Osteocyte (in vitro differentiated cells): ENCODE data around the gene ANLN. TPM values are rescaled to one million over a fixed set of nuclear protein-coding genes. Genes with fewer than 3 reads are reported as not detected.
"Not testable (repeated sequence)": the region's sequence is repeated elsewhere in the genome, so short reads cannot be mapped to it uniquely, and the experiment has no call there.

Experiments used
- DNase-seq: peaks from one replicate; pipeline ENCODE4 v3.0.0; 2021; ENCODE audit warnings: mixed read lengths; ENCODE audit not compliant: unreplicated experiment; ENCODE audit errors: extremely low spot score
- H3K27ac Mint-ChIP-seq: one replicate; pipeline ENCODE4 v1.8.0; 2021; ENCODE audit warnings: mild to moderate bottlenecking, mixed read lengths; ENCODE audit not compliant: unreplicated experiment
- H3K27me3 Mint-ChIP-seq: one replicate; pipeline ENCODE4 v1.8.0; 2021; ENCODE audit warnings: mixed read lengths; ENCODE audit not compliant: unreplicated experiment
- H3K36me3 Mint-ChIP-seq: one replicate; pipeline ENCODE4 v1.8.0; 2021; ENCODE audit warnings: mixed read lengths; ENCODE audit not compliant: unreplicated experiment
- H3K4me1 Mint-ChIP-seq: one replicate; pipeline ENCODE4 v1.8.0; 2021; ENCODE audit warnings: mixed read lengths; ENCODE audit not compliant: unreplicated experiment
- H3K4me3 Mint-ChIP-seq: one replicate; pipeline ENCODE4 v1.8.0; 2021; ENCODE audit warnings: mild to moderate bottlenecking, moderate library complexity, mixed read lengths; ENCODE audit not compliant: unreplicated experiment
- H3K9me3 Mint-ChIP-seq: one replicate; pipeline ENCODE4 v1.8.0; 2021; ENCODE audit warnings: mixed read lengths; ENCODE audit not compliant: unreplicated experiment
- CTCF ChIP-seq: fragments of 200-600 bp; sonication (generic); IDR thresholded peaks from 2 replicates; pipeline ENCODE4 v1.5.0; 2021; ENCODE audit warnings: antibody characterized with exemption, mild to moderate bottlenecking, moderate library complexity
- total RNA-seq: library from RNA; stranded (reverse); gene quantifications from 2 replicates; pipeline ENCODE4 v1.2.1, GENCODE V29; 2021

Gene ANLN
- total RNA-seq, 1 donor from 2014 or later = 37.6 TPM

GRCh38 chr7:36367561-36368077, 22.0 kb upstream of the ANLN start:
- Mint-ChIP-seq H3K27me3 (no peaks in the 10 kb centered on the region), H3K4me3 (peak overlapping the region; percentile 88), H3K27ac (peak overlapping the region; percentile 44), H3K4me1 (peaks cover 23% of the 10 kb centered on the region), H3K9me3 (no peaks in the 10 kb centered on the region), H3K36me3 (peaks cover 2% of the 10 kb centered on the region)
- no peak for DNase-seq
- no peak for TF ChIP-seq CTCF

- Mint-ChIP-seq H3K27me3 (no peaks in the 10 kb centered on the region), H3K36me3 (peaks cover 2% of the 10 kb centered on the region), H3K27ac (no peak overlapping the region), H3K9me3 (no peaks in the 10 kb centered on the region), H3K4me3 (no peak overlapping the region), H3K4me1 (peaks cover 24% of the 10 kb centered on the region)
- no peak for TF ChIP-seq CTCF
- no peak for DNase-seq
These were observed 21.2 kb upstream of the ANLN start for GRCh38 chr7:36368496-36368895.

DNA sequence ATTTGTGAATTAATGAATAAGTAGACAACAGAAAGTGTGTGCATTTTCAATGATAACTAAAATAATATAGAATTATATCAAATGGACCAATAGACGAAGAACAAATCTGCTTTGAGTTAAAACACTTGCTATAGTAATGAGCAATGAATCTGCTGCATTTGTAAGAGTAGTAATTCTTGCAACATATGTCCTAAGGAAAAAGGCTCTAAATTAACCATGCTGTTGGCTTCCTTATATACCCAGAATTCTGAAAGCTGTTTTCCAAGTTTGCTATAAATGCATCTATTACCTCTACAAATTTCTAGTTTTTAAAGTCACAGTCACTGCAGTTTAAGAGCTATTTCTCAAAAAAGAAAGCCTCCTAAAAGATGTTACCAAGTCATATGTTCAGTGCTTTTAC, 20.5 kb upstream of the ANLN start:
- TF ChIP-seq CTCF = no peak
- Mint-ChIP-seq H3K9me3 (no peaks in the 10 kb centered on the region), H3K4me1 (peaks cover 24% of the 10 kb centered on the region), H3K27ac (no peak overlapping the region), H3K4me3 (no peak overlapping the region), H3K27me3 (no peaks in the 10 kb centered on the region), H3K36me3 (peaks cover 2% of the 10 kb centered on the region)
- DNase-seq = no peak

DNA sequence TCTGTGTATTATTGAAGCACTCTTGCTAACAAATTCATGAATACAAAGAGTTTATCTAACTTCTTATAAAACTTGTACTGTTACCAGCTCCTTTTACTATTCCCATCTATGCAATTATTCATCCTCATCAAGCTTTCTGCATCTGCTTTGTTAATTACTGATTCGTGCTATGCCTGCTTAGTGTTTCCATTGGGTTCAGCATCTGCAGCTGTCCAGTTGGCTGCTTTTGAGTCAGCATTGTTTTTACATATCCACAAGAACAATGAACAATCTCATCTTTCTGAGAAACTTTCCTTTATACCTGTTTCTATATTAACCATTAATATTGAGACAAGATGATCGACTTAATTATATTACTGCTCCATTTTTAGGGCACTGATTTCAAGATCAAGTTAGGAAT, 19.6 kb upstream of the ANLN start:
- Mint-ChIP-seq H3K27me3 (no peaks in the 10 kb centered on the region), H3K4me1 (peaks cover 20% of the 10 kb centered on the region), H3K9me3 (no peaks in the 10 kb centered on the region), H3K36me3 (no peaks in the 10 kb centered on the region), H3K4me3 (no peak overlapping the region), H3K27ac (no peak overlapping the region)
- DNase-seq = no peak
- no peak for TF ChIP-seq CTCF

DNA sequence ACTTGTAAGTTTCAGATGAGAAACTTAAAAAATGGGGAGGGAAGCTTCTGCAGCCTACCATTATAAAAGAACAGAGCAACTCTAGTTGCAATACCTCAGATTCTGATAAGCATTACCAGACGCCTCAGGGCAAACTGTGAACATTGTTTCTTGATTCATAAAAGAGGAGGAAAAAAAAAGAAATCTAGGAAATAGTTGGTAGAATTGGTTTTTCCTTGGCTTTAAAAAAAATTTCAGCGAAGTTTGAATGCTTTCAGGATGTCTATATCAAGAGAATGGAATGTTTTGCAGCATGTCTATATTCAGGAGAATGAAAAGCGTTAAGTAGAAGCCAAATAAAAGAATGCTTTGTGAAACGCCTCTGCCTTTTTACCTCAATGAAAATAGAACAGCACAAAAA, 17.5 kb upstream of the ANLN start:
- Mint-ChIP-seq H3K9me3 (no peaks in the 10 kb centered on the region), H3K4me3 (no peak overlapping the region), H3K27me3 (peaks cover 5% of the 10 kb centered on the region), H3K4me1 (peaks cover 11% of the 10 kb centered on the region), H3K36me3 (no peaks in the 10 kb centered on the region), H3K27ac (no peak overlapping the region)
- no peak for TF ChIP-seq CTCF
- no peak for DNase-seq

DNA sequence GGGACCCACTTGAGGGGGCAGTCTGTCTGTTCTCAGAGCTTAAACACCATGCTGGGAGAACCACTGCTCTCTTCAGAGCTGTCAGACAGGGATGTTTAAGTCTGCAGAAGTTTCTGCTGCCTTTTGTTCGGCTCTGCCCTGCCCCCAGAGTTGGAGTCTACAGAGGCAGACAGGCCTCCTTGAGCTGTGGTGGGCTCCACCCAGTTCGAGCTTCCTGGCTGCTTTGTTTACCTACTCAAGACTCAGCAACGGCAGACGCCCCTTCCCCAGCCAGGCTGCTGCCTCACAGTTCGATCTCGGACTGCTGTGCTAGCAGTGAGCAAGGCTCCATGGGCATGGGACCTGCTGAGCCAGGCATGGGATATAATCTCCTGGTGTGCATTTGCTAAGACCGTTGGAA, 11.1 kb upstream of the ANLN start:
- DNase-seq = not testable (repeated sequence)

More for the DNA sequence above, 11.1 kb upstream of the ANLN start:
- not testable (repeated sequence) for H3K27me3 Mint-ChIP-seq, H3K36me3 Mint-ChIP-seq, H3K27ac Mint-ChIP-seq, H3K9me3 Mint-ChIP-seq, H3K4me3 Mint-ChIP-seq, H3K4me1 Mint-ChIP-seq
